SK-N-SH treated with all-trans-retinoic acid at 6 μM for 48 hours (cell line): Measurements from ENCODE around the gene TADA2A.

Source experiments
- ARNTL ChIP-seq: fragments of 450-650 bp; formaldehyde crosslinking; IDR thresholded peaks from 2 replicates; pipeline ENCODE4 v1.5.0; 2020; ENCODE audit warnings: low read depth, mild to moderate bottlenecking, moderate library complexity, borderline replicate concordance
- BACH2 ChIP-seq: fragments of 250-450 bp; sonication (Bioruptor Pico); IDR thresholded peaks from 2 replicates; pipeline ENCODE4 v1.9.0; 2021; ENCODE audit warnings: mild to moderate bottlenecking, borderline replicate concordance
- CREB5 ChIP-seq: fragments of 250-450 bp; sonication (Bioruptor Pico); IDR thresholded peaks from 2 replicates; pipeline ENCODE4 v1.5.1; 2020; ENCODE audit warnings: low read depth, mild to moderate bottlenecking, moderate library complexity
- ESRRG ChIP-seq: fragments of 250-450 bp; sonication (Bioruptor Pico); IDR thresholded peaks from 2 replicates; pipeline ENCODE4 v1.6.1; 2021; ENCODE audit warnings: mild to moderate bottlenecking
- ISL1 ChIP-seq: fragments of 250-450 bp; sonication (Bioruptor Pico); IDR thresholded peaks from 2 replicates; pipeline ENCODE4 v2.1.2; 2022; ENCODE audit warnings: mild to moderate bottlenecking, moderate library complexity
- OSR1 ChIP-seq: fragments of 250-450 bp; sonication (Bioruptor Pico); IDR thresholded peaks from 2 replicates; pipeline ENCODE4 v1.8.0; 2022; ENCODE audit warnings: moderate library complexity, mild to moderate bottlenecking, inconsistent platforms
- PATZ1 ChIP-seq: fragments of 250-450 bp; sonication (Bioruptor Pico); IDR thresholded peaks from 2 replicates; pipeline ENCODE4 v1.8.0; 2020; ENCODE audit warnings: mild to moderate bottlenecking, moderate library complexity, borderline replicate concordance
- PPARA ChIP-seq: fragments of 250-450 bp; sonication (Bioruptor Pico); IDR thresholded peaks from 2 replicates; pipeline ENCODE4 v1.5.0; 2020; ENCODE audit warnings: mild to moderate bottlenecking, borderline replicate concordance
- RARB ChIP-seq: fragments of 250-450 bp; sonication (Bioruptor Pico); IDR thresholded peaks from 2 replicates; pipeline ENCODE4 v1.8.0; 2021; ENCODE audit warnings: mild to moderate bottlenecking, moderate library complexity
- SNAI2 ChIP-seq: fragments of 250-450 bp; sonication (Bioruptor Pico); IDR thresholded peaks from 2 replicates; pipeline ENCODE4 v1.5.0; 2020; ENCODE audit warnings: mild to moderate bottlenecking, moderate library complexity
- ZFP3 ChIP-seq: fragments of 250-450 bp; sonication (Bioruptor Pico); IDR thresholded peaks from 2 replicates; pipeline ENCODE4 v1.5.0; 2020; ENCODE audit warnings: mild to moderate bottlenecking, moderate library complexity
- ZFP30 ChIP-seq: fragments of 450-650 bp; formaldehyde crosslinking; IDR thresholded peaks from 2 replicates; pipeline ENCODE4 v1.5.0; 2022; ENCODE audit warnings: mild to moderate bottlenecking, moderate library complexity
- ZNF565 ChIP-seq: fragments of 450-650 bp; formaldehyde crosslinking; conservative IDR thresholded peaks from 2 replicates; pipeline ENCODE4 v1.5.0; 2020; ENCODE audit warnings: low read depth, mild to moderate bottlenecking, moderate library complexity
- ZNF70 ChIP-seq: fragments of 450-650 bp; formaldehyde crosslinking; IDR thresholded peaks from 2 replicates; pipeline ENCODE4 v1.5.0; 2020; ENCODE audit warnings: mild to moderate bottlenecking, moderate library complexity

GRCh38 chr17:37358830-37359681, 47.6 kb upstream of the TADA2A start:
- no peak for TF ChIP-seq ZFP3 (CRISPR knock-in tag)
- no peak for TF ChIP-seq OSR1
- no peak for TF ChIP-seq ZFP30
- TF ChIP-seq ESRRG (CRISPR knock-in tag) = no peak
- no peak for TF ChIP-seq BACH2 (CRISPR knock-in tag)
- TF ChIP-seq PATZ1 (CRISPR knock-in tag) = no peak
- TF ChIP-seq RARB (CRISPR knock-in tag) = no peak
- TF ChIP-seq SNAI2 (CRISPR knock-in tag) = no peak
- TF ChIP-seq CREB5 (CRISPR knock-in tag) = no peak
- no peak for TF ChIP-seq PPARA (CRISPR knock-in tag)
- TF ChIP-seq ZNF70 (CRISPR knock-in tag) = no peak
- no peak for TF ChIP-seq ARNTL (CRISPR knock-in tag)
- no peak for TF ChIP-seq ISL1 (CRISPR knock-in tag)
- TF ChIP-seq ZNF565 (CRISPR knock-in tag) = no peak
